ENCODE data around the gene RAMAC. TPM values are rescaled to one million over a fixed set of nuclear protein-coding genes. Genes with fewer than 3 reads are reported as not detected.

Gene RAMAC
- total RNA-seq, 1 donor from 2014 or later = 27.3 TPM

DNA sequence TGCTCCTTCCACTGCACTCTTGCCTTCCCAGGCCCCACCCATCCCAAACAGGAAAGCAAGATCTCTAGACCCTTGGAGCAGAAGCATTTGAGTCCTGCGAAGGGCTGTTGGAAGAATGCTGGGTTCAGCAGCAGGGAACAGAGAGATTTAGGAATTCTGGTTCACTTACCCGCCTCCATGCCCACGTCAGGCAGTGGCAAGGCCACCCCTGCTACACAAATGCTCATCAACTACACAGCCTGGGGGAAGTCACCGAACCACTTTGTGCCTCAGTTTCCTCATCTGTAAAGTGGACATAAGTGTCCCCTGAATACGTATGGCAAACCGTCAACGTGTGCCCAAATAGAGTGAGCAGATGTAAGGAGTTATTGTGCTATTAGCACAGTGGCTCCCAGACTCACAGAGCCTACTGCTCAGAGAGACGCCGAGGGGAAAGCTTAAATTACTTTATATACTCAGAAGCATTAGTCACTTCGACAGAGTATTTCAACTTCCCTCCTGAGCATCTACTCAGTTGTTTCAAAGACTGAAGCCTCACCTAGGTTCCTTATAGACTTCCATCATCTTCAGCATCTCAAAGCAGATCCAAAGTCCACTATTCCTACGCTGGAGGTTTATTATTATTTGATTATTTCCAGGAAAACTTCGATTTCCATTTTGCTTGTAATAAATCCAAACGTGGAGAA lies 34.4 kb upstream of the RAMAC start:
- intact Hi-C loops (cut with micrococcal nuclease) = no loop called here
- H3K4me1 Mint-ChIP-seq (ENCODE audit: low read depth) = no peaks in the 10 kb centered on the region
- H3K9me3 Mint-ChIP-seq = no peaks in the 10 kb centered on the region
- no peak for DNase-seq (ENCODE audit: low spot score)
- peak overlapping the region; percentile 50 for H3K27ac Mint-ChIP-seq
- H3K36me3 Mint-ChIP-seq (ENCODE audit: low read depth) = peaks cover 4% of the 10 kb centered on the region
- H3K4me3 Mint-ChIP-seq = no peak overlapping the region
- peaks cover 20% of the 10 kb centered on the region for H3K27me3 Mint-ChIP-seq (ENCODE audit: insufficient read depth)

GRCh38 chr15:82952158-82953081 lies 33.6 kb upstream of the RAMAC start, which contains the start of gene HOMER2:
TSS of gene HOMER2 (minus strand) at chr15:82952720. CDS start at chr15:82952535, 185 bp downstream.
- H3K36me3 Mint-ChIP-seq (ENCODE audit: low read depth) = peaks cover 4% of the 10 kb centered on the region

GRCh38 chr15:82958638-82959037 lies 27.4 kb upstream of the RAMAC start:
- no peak for DNase-seq (ENCODE audit: low spot score)
- Mint-ChIP-seq H3K27me3 (ENCODE audit: insufficient read depth) (peaks cover 35% of the 10 kb centered on the region), H3K36me3 (ENCODE audit: low read depth) (no peaks in the 10 kb centered on the region), H3K9me3 (no peaks in the 10 kb centered on the region), H3K4me3 (no peak overlapping the region), H3K4me1 (ENCODE audit: low read depth) (no peaks in the 10 kb centered on the region), H3K27ac (no peak overlapping the region)
- intact Hi-C loops (cut with micrococcal nuclease) = no loop called here

More at GRCh38 chr15:82952158-82953081, 33.6 kb upstream of the RAMAC start, which contains the start of gene HOMER2:
- Mint-ChIP-seq H3K27me3 (ENCODE audit: insufficient read depth) (peaks cover 16% of the 10 kb centered on the region), H3K4me1 (ENCODE audit: low read depth) (no peaks in the 10 kb centered on the region), H3K4me3 (peak within 1 kb of the TSS; percentile 64), H3K9me3 (no peaks in the 10 kb centered on the region), H3K27ac (peak within 1 kb of the TSS; percentile 50)
- no peak for DNase-seq (ENCODE audit: low spot score)
- intact Hi-C loops (cut with micrococcal nuclease) = no loop called here

GRCh38 chr15:82959423-82959822 lies 26.6 kb upstream of the RAMAC start:
- Mint-ChIP-seq H3K4me1 (ENCODE audit: low read depth) (no peaks in the 10 kb centered on the region), H3K9me3 (no peaks in the 10 kb centered on the region), H3K27ac (no peak overlapping the region), H3K27me3 (ENCODE audit: insufficient read depth) (peaks cover 38% of the 10 kb centered on the region), H3K36me3 (ENCODE audit: low read depth) (no peaks in the 10 kb centered on the region), H3K4me3 (no peak overlapping the region)
- DNase-seq (ENCODE audit: low spot score) = no peak
- intact Hi-C loops (cut with micrococcal nuclease) = no loop called here

- H3K36me3 Mint-ChIP-seq (ENCODE audit: low read depth) = no peaks in the 10 kb centered on the region
- H3K9me3 Mint-ChIP-seq = no peaks in the 10 kb centered on the region
- intact Hi-C loops (cut with micrococcal nuclease) = no loop called here
- H3K27me3 Mint-ChIP-seq (ENCODE audit: insufficient read depth) = peaks cover 38% of the 10 kb centered on the region
- no peak overlapping the region for H3K27ac Mint-ChIP-seq
- no peak overlapping the region for H3K4me3 Mint-ChIP-seq
- peaks cover under 1% of the 10 kb centered on the region for H3K4me1 Mint-ChIP-seq (ENCODE audit: low read depth)
- no peak for DNase-seq (ENCODE audit: low spot score)
Observed at GRCh38 chr15:82960766-82961165, 25.2 kb upstream of the RAMAC start.

DNA sequence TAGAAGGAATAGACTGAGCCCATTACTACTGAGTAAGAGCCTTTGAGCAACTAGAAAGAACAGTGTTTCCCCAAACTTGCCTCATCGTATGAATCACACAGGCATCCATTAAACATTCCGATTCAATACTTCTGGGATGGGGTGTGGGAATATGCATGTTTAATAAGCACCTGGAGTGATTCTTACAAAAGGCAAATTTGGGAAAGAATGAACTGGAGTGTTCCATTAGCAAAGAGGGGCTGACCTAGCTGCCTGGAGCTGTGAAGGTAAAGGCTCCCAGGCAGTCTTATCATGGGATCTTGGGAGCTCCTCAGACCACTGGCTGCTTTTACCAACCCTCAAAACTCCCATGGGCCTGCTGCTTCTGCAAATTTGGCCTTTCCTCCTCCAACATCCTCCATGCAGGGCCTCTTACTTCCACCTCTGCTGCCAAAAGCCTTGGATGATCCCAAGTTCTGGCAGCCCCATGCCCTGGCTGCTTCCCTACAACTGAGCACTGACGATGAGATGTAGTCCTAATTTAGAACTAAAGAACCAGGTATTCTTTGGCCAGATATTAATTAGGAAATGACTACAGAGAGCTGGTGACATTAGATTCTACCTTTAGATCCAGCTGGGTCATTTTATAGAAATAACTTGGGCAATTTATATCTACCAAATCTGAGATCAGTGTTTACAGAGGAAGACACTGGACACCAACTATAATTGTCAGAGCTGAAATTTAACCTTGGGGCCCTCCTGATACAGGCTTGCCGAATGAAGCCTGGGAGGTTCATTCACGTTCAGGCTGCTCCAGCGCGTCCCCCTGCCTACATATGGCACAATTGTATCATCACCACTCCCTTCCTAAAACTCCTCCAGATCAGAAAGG lies 22.3 kb upstream of the RAMAC start:
- intact Hi-C loops (cut with micrococcal nuclease) = no loop called here
- DNase-seq (ENCODE audit: low spot score) = no peak
- Mint-ChIP-seq H3K27ac (no peak overlapping the region), H3K4me1 (ENCODE audit: low read depth) (peaks cover 12% of the 10 kb centered on the region), H3K36me3 (ENCODE audit: low read depth) (no peaks in the 10 kb centered on the region), H3K4me3 (no peak overlapping the region), H3K27me3 (ENCODE audit: insufficient read depth) (peaks cover 38% of the 10 kb centered on the region), H3K9me3 (no peaks in the 10 kb centered on the region)

DNA sequence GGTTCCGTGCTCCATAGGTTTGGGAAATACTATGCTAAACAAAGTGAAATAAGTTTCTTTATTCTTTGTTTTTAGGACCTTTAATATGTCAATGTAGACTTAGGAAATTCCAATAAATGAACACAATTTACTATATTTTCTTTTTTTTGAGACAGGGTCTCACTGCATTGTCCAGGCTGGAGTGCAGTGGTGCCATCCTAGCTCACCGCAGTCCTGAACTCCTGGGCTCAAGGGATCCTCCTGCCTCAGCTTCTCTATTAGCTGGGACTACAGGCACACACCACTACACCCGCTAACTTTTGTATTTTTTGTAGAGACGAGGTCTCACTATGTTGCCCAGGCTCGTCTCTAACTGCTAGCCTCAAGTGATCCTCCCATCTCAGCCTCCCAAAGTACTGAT lies 21.1 kb upstream of the RAMAC start:
- Mint-ChIP-seq H3K4me1 (ENCODE audit: low read depth) (peaks cover 12% of the 10 kb centered on the region), H3K4me3 (no peak overlapping the region), H3K36me3 (ENCODE audit: low read depth) (no peaks in the 10 kb centered on the region), H3K27me3 (ENCODE audit: insufficient read depth) (peaks cover 41% of the 10 kb centered on the region), H3K9me3 (no peaks in the 10 kb centered on the region), H3K27ac (no peak overlapping the region)
- no peak for DNase-seq (ENCODE audit: low spot score)
- intact Hi-C loops (cut with micrococcal nuclease) = loop anchor here (5.0 kb wide), 1 partner anchor 133 kb away; no protein-coding TSS in a partner anchor

- Mint-ChIP-seq H3K27me3 (ENCODE audit: insufficient read depth) (peaks cover 37% of the 10 kb centered on the region), H3K4me3 (peak overlapping the region; percentile 13), H3K4me1 (ENCODE audit: low read depth) (peaks cover 12% of the 10 kb centered on the region), H3K36me3 (ENCODE audit: low read depth) (no peaks in the 10 kb centered on the region), H3K27ac (no peak overlapping the region), H3K9me3 (no peaks in the 10 kb centered on the region)
- intact Hi-C loops (cut with micrococcal nuclease) = loop anchor here (1.0 to 5.0 kb wide), 5 partner anchors 16 to 233 kb away; partner anchors contain the start of gene RAMAC
- DNase-seq (ENCODE audit: low spot score) = peak; percentile 19
Observed at GRCh38 chr15:82966671-82967071, 19.3 kb upstream of the RAMAC start.

- H3K4me3 Mint-ChIP-seq = no peak overlapping the region
- no peaks in the 10 kb centered on the region for H3K36me3 Mint-ChIP-seq (ENCODE audit: low read depth)
- H3K27ac Mint-ChIP-seq = no peak overlapping the region
- peaks cover 12% of the 10 kb centered on the region for H3K4me1 Mint-ChIP-seq (ENCODE audit: low read depth)
- intact Hi-C loops (cut with micrococcal nuclease) = loop anchor here (5.0 kb wide), 1 partner anchor 136 kb away; no protein-coding TSS in a partner anchor
- H3K9me3 Mint-ChIP-seq = no peaks in the 10 kb centered on the region
- H3K27me3 Mint-ChIP-seq (ENCODE audit: insufficient read depth) = peaks cover 38% of the 10 kb centered on the region
- DNase-seq (ENCODE audit: low spot score) = no peak
Observed at GRCh38 chr15:82968066-82968465, 17.9 kb upstream of the RAMAC start.

GRCh38 chr15:82969353-82969752 lies 16.7 kb upstream of the RAMAC start:
- H3K36me3 Mint-ChIP-seq (ENCODE audit: low read depth) = no peaks in the 10 kb centered on the region
- H3K27ac Mint-ChIP-seq = no peak overlapping the region
- H3K4me3 Mint-ChIP-seq = no peak overlapping the region
- peaks cover 30% of the 10 kb centered on the region for H3K27me3 Mint-ChIP-seq (ENCODE audit: insufficient read depth)
- DNase-seq (ENCODE audit: low spot score) = no peak
- peaks cover 12% of the 10 kb centered on the region for H3K4me1 Mint-ChIP-seq (ENCODE audit: low read depth)
- H3K9me3 Mint-ChIP-seq = no peaks in the 10 kb centered on the region
- intact Hi-C loops (cut with micrococcal nuclease) = loop anchor here (5.0 kb wide), 1 partner anchor 137 kb away; no protein-coding TSS in a partner anchor

DNA sequence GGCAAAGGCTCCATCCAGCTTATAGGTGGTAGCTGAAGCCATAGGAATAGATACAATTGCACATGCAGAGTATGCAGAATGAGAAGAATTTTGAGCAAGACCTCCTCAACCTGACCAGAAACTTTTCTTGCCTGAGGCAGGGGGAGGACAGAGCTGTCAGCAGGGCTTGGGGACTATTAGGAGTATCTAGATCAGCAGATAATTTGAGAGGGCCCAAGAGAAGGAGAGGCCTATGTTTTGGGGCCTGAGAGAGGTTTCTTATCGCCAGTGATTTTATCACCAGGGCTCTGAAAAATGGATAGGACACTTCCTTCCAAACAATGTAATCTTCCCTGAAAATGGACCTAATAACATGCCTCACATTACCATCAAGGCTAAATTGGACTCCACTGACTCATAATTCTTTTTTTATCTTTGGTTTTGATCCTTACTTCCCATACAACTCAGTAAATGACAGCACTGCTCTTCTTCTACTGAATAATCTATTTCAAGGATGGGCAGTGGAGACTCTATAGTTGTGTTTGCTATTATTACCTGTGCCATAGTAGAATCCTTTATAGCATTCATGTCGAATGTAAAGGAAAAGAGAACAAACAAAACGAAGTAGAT lies 15.8 kb upstream of the RAMAC start:
- H3K36me3 Mint-ChIP-seq (ENCODE audit: low read depth) = no peaks in the 10 kb centered on the region
- peaks cover 12% of the 10 kb centered on the region for H3K4me1 Mint-ChIP-seq (ENCODE audit: low read depth)
- intact Hi-C loops (cut with micrococcal nuclease) = no loop called here
- DNase-seq (ENCODE audit: low spot score) = no peak
- H3K27ac Mint-ChIP-seq = no peak overlapping the region
- no peak overlapping the region for H3K4me3 Mint-ChIP-seq
- H3K27me3 Mint-ChIP-seq (ENCODE audit: insufficient read depth) = peaks cover 35% of the 10 kb centered on the region
- H3K9me3 Mint-ChIP-seq = no peaks in the 10 kb centered on the region

- Mint-ChIP-seq H3K27me3 (ENCODE audit: insufficient read depth) (peaks cover 33% of the 10 kb centered on the region), H3K9me3 (no peaks in the 10 kb centered on the region), H3K4me1 (ENCODE audit: low read depth) (peaks cover 12% of the 10 kb centered on the region), H3K4me3 (no peak overlapping the region), H3K27ac (no peak overlapping the region), H3K36me3 (ENCODE audit: low read depth) (no peaks in the 10 kb centered on the region)
- intact Hi-C loops (cut with micrococcal nuclease) = no loop called here
- DNase-seq (ENCODE audit: low spot score) = no peak
Observed at GRCh38 chr15:82970696-82971095, 15.3 kb upstream of the RAMAC start.

Data from activated T-helper 1 cell treated with anti-CD3 and anti-CD28 coated beads, Interleukin-12 subunit alpha, Interleukin-12 subunit beta, Interleukin-2, Interleukin-4 antibody, amounts not matched to agents 30 ng/mL and 10 ng/mL and 1 ng/mL, durations not matched to agents 14 hours and 24 hours and 36 hours (primary cell).